GM23338 (cell line): ENCODE data around the gene TRAPPC2B. TPM values are rescaled to one million over a fixed set of nuclear protein-coding genes. Genes with fewer than 3 reads are reported as not detected.

ENCODE experiments used
- ATAC-seq: fragments of 200-7000 bp; cut with Tn5 transposase; 3 replicates; pipeline ENCODE4 v1.9.1; 2020
- DNase-seq: peaks from one replicate; pipeline ENCODE4 v3.0.0-alpha.2; 2015; ENCODE audit warnings: low spot score
- H2AFZ ChIP-seq: fragments of 200-600 bp; sonication (generic); 2 replicates; pipeline ENCODE4 v1.8.0; 2016; ENCODE audit warnings: antibody characterized with exemption, mild to moderate bottlenecking, moderate library complexity
- H3F3A ChIP-seq: fragments of 200-600 bp; sonication (generic); replicated peaks from 2 replicates; pipeline ENCODE4 v1.8.0; 2017; ENCODE audit warnings: antibody characterized with exemption, mixed run types, low read depth
- H3K27ac ChIP-seq: fragments of 200-600 bp; sonication (generic); 2 replicates; pipeline ENCODE4 v1.6.1; 2016; ENCODE audit warnings: low read depth
- H3K27me3 ChIP-seq: fragments of 200-600 bp; sonication (generic); 2 replicates; pipeline ENCODE4 v1.8.0; 2016; ENCODE audit warnings: mild to moderate bottlenecking, mixed run types, moderate library complexity; ENCODE audit not compliant: insufficient read depth
- H3K36me3 ChIP-seq: fragments of 200-600 bp; sonication (generic); 2 replicates; pipeline ENCODE4 v1.8.0; 2016; ENCODE audit warnings: mild to moderate bottlenecking; ENCODE audit not compliant: insufficient read depth
- H3K4me1 ChIP-seq: fragments of 200-600 bp; sonication (generic); 2 replicates; pipeline ENCODE4 v1.8.0; 2016; ENCODE audit warnings: mild to moderate bottlenecking, moderate library complexity; ENCODE audit not compliant: insufficient read depth
- H3K4me2 ChIP-seq: fragments of 200-600 bp; sonication (generic); 2 replicates; pipeline ENCODE4 v1.7.1; 2017; ENCODE audit warnings: mixed run types
- H3K4me3 ChIP-seq: fragments of 200-600 bp; sonication (generic); 2 replicates; pipeline ENCODE4 v1.6.1; 2016; ENCODE audit warnings: mixed run types
- H3K79me2 ChIP-seq: fragments of 200-600 bp; sonication (generic); replicated peaks from 2 replicates; pipeline ENCODE4 v1.8.0; 2017; ENCODE audit warnings: mild to moderate bottlenecking; ENCODE audit not compliant: insufficient read depth
- H3K9me2 ChIP-seq: fragments of 200-600 bp; sonication (generic); 2 replicates; pipeline ENCODE4 v1.8.0; 2017; ENCODE audit not compliant: insufficient read depth
- H4K20me1 ChIP-seq: fragments of 200-600 bp; sonication (generic); replicated peaks from 2 replicates; pipeline ENCODE4 v1.8.0; 2017; ENCODE audit warnings: mild to moderate bottlenecking; ENCODE audit not compliant: insufficient read depth
- H3K27ac Mint-ChIP-seq: 2 replicates; pipeline ENCODE4 v1.8.0; 2020; ENCODE audit warnings: inconsistent platforms, mild to moderate bottlenecking, moderate library complexity, mixed read lengths
- H3K27me3 Mint-ChIP-seq: 3 replicates; pipeline ENCODE4 v1.8.0; 2022; ENCODE audit warnings: low read depth, mild to moderate bottlenecking, moderate library complexity, mixed read lengths, inconsistent platforms; ENCODE audit not compliant: insufficient read depth, poor library complexity
- H3K36me3 Mint-ChIP-seq: 3 replicates; pipeline ENCODE4 v1.8.0; 2021; ENCODE audit warnings: low read depth, mild to moderate bottlenecking, inconsistent platforms, moderate library complexity, mixed read lengths
- H3K4me1 Mint-ChIP-seq: 3 replicates; pipeline ENCODE4 v1.8.0; 2020; ENCODE audit warnings: mild to moderate bottlenecking, inconsistent platforms, mixed read lengths
- H3K4me3 Mint-ChIP-seq: 3 replicates; pipeline ENCODE4 v1.8.0; 2021; ENCODE audit warnings: moderate library complexity, mild to moderate bottlenecking, inconsistent platforms, mixed read lengths
- H3K9me3 Mint-ChIP-seq: 3 replicates; pipeline ENCODE4 v1.8.0; 2020; ENCODE audit warnings: moderate library complexity, mild to moderate bottlenecking, inconsistent platforms, mixed read lengths
- CREB1 ChIP-seq: fragments of 250-450 bp; sonication (Bioruptor Pico); IDR thresholded peaks from 2 replicates; pipeline ENCODE4 v1.5.0; 2020; ENCODE audit warnings: low read depth, mild to moderate bottlenecking, moderate library complexity
- EZH2 ChIP-seq: fragments of 200-600 bp; sonication (generic); IDR thresholded peaks from one replicate; pipeline ENCODE4 v1.8.0; 2017; ENCODE audit warnings: antibody characterized with exemption, mild to moderate bottlenecking, low read depth; ENCODE audit not compliant: unreplicated experiment
- EZH2phosphoT487 ChIP-seq: fragments of 200-600 bp; sonication (generic); IDR thresholded peaks from one replicate; pipeline ENCODE4 v1.8.1; 2018; ENCODE audit warnings: antibody characterized with exemption; ENCODE audit not compliant: unreplicated experiment
- NANOG ChIP-seq: IDR thresholded peaks from 2 replicates; pipeline ENCODE4 v1.6.1; 2016; ENCODE audit warnings: antibody characterized with exemption, borderline replicate concordance
- POLR2AphosphoS5 ChIP-seq: IDR thresholded peaks from 2 replicates; pipeline ENCODE4 v1.6.1; 2016; ENCODE audit warnings: antibody characterized with exemption, low read depth
- REST ChIP-seq: IDR thresholded peaks from one replicate; pipeline ENCODE4 v1.6.1; 2018; ENCODE audit warnings: antibody characterized with exemption; ENCODE audit not compliant: unreplicated experiment
- STAT1 ChIP-seq: IDR thresholded peaks from one replicate; pipeline ENCODE4 v1.6.1; 2016; ENCODE audit warnings: antibody characterized with exemption; ENCODE audit not compliant: unreplicated experiment
- ZNF331 ChIP-seq: fragments of 250-450 bp; sonication (Bioruptor Pico); IDR thresholded peaks from 2 replicates; pipeline ENCODE4 v1.5.0; 2020; ENCODE audit warnings: low read depth, mild to moderate bottlenecking, moderate library complexity
- ZNF462 ChIP-seq: fragments of 250-450 bp; sonication (Bioruptor Pico); IDR thresholded peaks from 2 replicates; pipeline ENCODE4 v1.5.0; 2020; ENCODE audit warnings: mild to moderate bottlenecking, moderate library complexity
- polyA plus RNA-seq: library from polyadenylated mRNA; unstranded; fragments of >200 nt; fragmentation: Nextera tagmentation; extraction: Ambion mirVana; gene quantifications from 2 replicates; pipeline ENCODE4 v1.2.1, GENCODE V29; 2016
- total RNA-seq: library from RNA; depleted of rRNA; stranded (reverse); fragments of >200 nt; shearing (Covaris generic); gene quantifications from 2 replicates; pipeline ENCODE4 v1.2.3, GENCODE V29; 2014

Gene TRAPPC2B
- total and polyA plus RNA-seq, 2 experiments from 2014 or later, result 17.1 to 55.2 TPM

DNA sequence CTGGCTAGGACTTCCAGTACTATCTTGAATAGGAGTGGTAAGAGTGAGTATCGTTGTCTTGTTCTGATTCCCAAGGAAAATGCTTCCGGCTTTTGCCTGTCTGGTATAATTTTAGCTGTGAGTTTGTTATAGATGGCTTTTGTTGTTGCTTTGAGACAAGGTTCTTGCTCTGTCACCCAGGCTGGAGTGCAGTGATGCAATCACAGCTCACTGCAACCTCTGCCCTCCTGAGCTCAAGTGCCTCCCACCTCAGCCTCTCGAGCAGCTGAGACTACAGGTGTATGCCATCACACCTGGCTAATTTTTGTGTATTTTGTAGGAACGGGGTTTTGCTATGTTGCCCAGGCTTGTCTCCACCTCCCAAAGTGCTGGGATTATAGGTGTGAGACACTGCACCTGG lies 49.2 kb upstream of the TRAPPC2B start (continued):
- TF ChIP-seq ZNF462 (CRISPR knock-in tag), result no peak
- TF ChIP-seq REST, result no peak
- no peak for TF ChIP-seq CREB1

DNA sequence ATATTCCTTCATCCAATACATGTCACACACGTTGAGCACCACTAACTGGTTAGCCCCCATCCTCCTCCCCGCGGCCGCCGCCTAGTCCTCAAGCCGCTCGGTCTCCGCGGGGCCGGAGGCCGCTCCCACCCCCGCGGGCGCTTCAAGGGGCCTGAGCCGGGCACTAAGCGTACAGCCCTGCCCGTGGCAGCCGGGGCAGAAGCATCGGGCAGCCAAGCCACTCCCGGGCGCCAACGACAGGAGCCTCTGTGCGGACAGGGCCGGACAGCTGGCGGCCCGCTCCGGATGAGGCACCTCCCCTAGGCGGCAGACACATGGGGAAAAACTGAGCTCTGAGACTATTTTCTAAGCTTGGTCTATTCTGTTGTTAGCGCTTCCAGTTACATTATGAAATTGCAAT lies 45.8 kb upstream of the TRAPPC2B start:
- H2AFZ ChIP-seq, result peak overlapping the region; percentile 86
- peak; percentile 49 for ATAC-seq
- peak overlapping the region; percentile 75 for H3K4me2 ChIP-seq
- TF ChIP-seq NANOG (no peak), EZH2phosphoT487 (no peak), EZH2 (no peak), ZNF331 (CRISPR knock-in tag) (no peak), CREB1 (no peak), POLR2AphosphoS5 (no peak), STAT1 (no peak)

More for the DNA sequence above, 45.8 kb upstream of the TRAPPC2B start:
- H3K9me3 Mint-ChIP-seq, result no peaks in the 10 kb centered on the region
- Histone ChIP-seq H3F3A (peaks cover 11% of the 10 kb centered on the region; the same call in 1 of the 2 replicates), H3K27me3 (peaks cover 47% of the 10 kb centered on the region), H3K4me3 (peak overlapping the region; percentile 54), H3K27ac (no peak overlapping the region), H3K36me3 (no peaks in the 10 kb centered on the region), H3K4me1 (peaks cover 13% of the 10 kb centered on the region), H3K79me2 (peaks cover 17% of the 10 kb centered on the region), H4K20me1 (no peaks in the 10 kb centered on the region), H3K9me2 (no peaks in the 10 kb centered on the region)
- H3K27ac Mint-ChIP-seq, result no peak overlapping the region
- peak; percentile 66 for DNase-seq
- peaks cover 9% of the 10 kb centered on the region for H3K27me3 Mint-ChIP-seq
- H3K4me3 Mint-ChIP-seq, result peak overlapping the region; percentile 45; the same call in 2 of the 3 replicates
- H3K36me3 Mint-ChIP-seq, result no peaks in the 10 kb centered on the region
- peaks cover 16% of the 10 kb centered on the region; the same call in 2 of the 3 replicates for H3K4me1 Mint-ChIP-seq
